GM10248 (cell line): ENCODE measurements around the gene MCUB.

Experiments
- CTCF ChIA-PET: fragments of 300-600 bp; sonication (Branson Sonifier 250); formaldehyde crosslinking; extraction: SDS; loops from one replicate; lab custom pipeline; 2021; ENCODE audit warnings: antibody characterized with exemption; lab: Yijun Ruan, JAX
- POLR2A ChIA-PET: fragments of 350-650 bp; sonication (Branson Sonifier 250); formaldehyde crosslinking; extraction: SDS; loops from one replicate; lab custom pipeline; 2020; ENCODE audit warnings: antibody characterized with exemption; lab: Yijun Ruan, JAX
- DNase-seq: peaks from one replicate; pipeline ENCODE4 v3.0.0; 2012; ENCODE audit errors: extremely low spot score
- CTCF ChIP-seq: IDR thresholded peaks from 2 replicates; pipeline ENCODE4 v1.5.1; 2012; ENCODE audit warnings: mild to moderate bottlenecking, low read depth; ENCODE audit errors: extremely low read depth, missing control alignments, control extremely low read depth

The MCUB gene

GRCh38 chr4:109608879-109609278 is 48.8 kb downstream of the MCUB start:
- ChIA-PET CTCF (no interaction called here), POLR2A (no interaction called here)
- no peak for DNase-seq
- no peak for TF ChIP-seq CTCF

GRCh38 chr4:109609431-109609830 is 49.4 kb downstream of the MCUB start:
- POLR2A ChIA-PET, result no interaction called here
- no peak for DNase-seq
- CTCF ChIA-PET, result no interaction called here
- no peak for TF ChIP-seq CTCF

GRCh38 chr4:109610489-109610888 is 50.4 kb downstream of the MCUB start:
- no peak for TF ChIP-seq CTCF
- CTCF ChIA-PET, result no interaction called here
- POLR2A ChIA-PET, result no interaction called here
- no peak for DNase-seq

GRCh38 chr4:109611045-109611646 is 51.1 kb downstream of the MCUB start:
- ChIA-PET CTCF (no interaction called here), POLR2A (no interaction called here)
- TF ChIP-seq CTCF, result no peak
- DNase-seq, result no peak

- ChIA-PET POLR2A (no interaction called here), CTCF (interaction anchor here (0.9 to 1.5 kb wide), 3 partner anchors 13 to 26 kb away, joined by 3 to 4 read pairs (median 3); no protein-coding TSS in a partner anchor)
- TF ChIP-seq CTCF, result no peak
- DNase-seq, result no peak
These were observed 54.0 kb downstream of the MCUB start for GRCh38 chr4:109614015-109614414.

- ChIA-PET CTCF (interaction anchor here (0.9 to 1.1 kb wide), 2 partner anchors 14 to 16 kb away, joined by 3 to 4 read pairs; no protein-coding TSS in a partner anchor), POLR2A (no interaction called here)
- TF ChIP-seq CTCF, result no peak
- no peak for DNase-seq
These were observed 54.4 kb downstream of the MCUB start for GRCh38 chr4:109614466-109614865.
